HCT116 (cell line): ENCODE measurements around the gene RNF220. TPM values are rescaled to one million over a fixed set of nuclear protein-coding genes. Genes with fewer than 3 reads are reported as not detected.

Experiments
- ATAC-seq: fragments of 200-7000 bp; cut with Tn5 transposase; 2 replicates; pipeline ENCODE4 v1.9.1; 2020; ENCODE audit warnings: mild to moderate bottlenecking, moderate library complexity
- BruUV-seq: library from RNA; stranded (reverse); fragments of 400-500 nt; replicated peaks from 2 replicates; lab custom pipeline; 2021; lab: Mats Ljungman, UMichigan
- CTCF ChIA-PET: fragments of 300-600 bp; sonication (Branson Sonifier 250); formaldehyde crosslinking; loops from one replicate; lab custom pipeline; 2021; ENCODE audit warnings: antibody characterized with exemption; lab: Charles Lee
- POLR2A ChIA-PET: fragments of 300-600, 350-600 bp; sonication (Branson Sonifier 250); formaldehyde crosslinking; loops from one replicate; lab custom pipeline; 2021; ENCODE audit warnings: antibody characterized with exemption; lab: Charles Lee
- RAD21 ChIA-PET, 2 experiments: fragments of 300-600 bp; sonication (Branson Sonifier 250); formaldehyde crosslinking; loops; one replicate each; lab custom pipeline; 2023; ENCODE audit warnings: low total read pairs in 2 of 2; ENCODE audit not compliant: uncharacterized antibody in 2 of 2, unreplicated experiment in 2 of 2, low non-redundant PET in 1 of 2; lab: Charles Lee
- DNase-seq: peaks from one replicate; pipeline ENCODE4 v3.0.0-alpha.2; 2010; ENCODE audit warnings: low read depth, low spot score
- H2AFZ ChIP-seq: fragments of 200-600 bp; shearing (Covaris generic), sonication (generic); 2 replicates; pipeline ENCODE4 v1.6.1; 2017; ENCODE audit warnings: low read depth, mixed run types, mixed read lengths, antibody characterized with exemption, low read length; ENCODE audit not compliant: poor library complexity, severe bottlenecking
- H3K27ac ChIP-seq: 2 replicates; pipeline ENCODE4 v1.5.1; 2012; ENCODE audit warnings: low read depth, low read length
- H3K27me3 ChIP-seq: fragments of 200-600 bp; sonication (generic); 2 replicates; pipeline ENCODE4 v1.6.1; 2016; ENCODE audit warnings: mixed run types, low read length, mixed read lengths; ENCODE audit not compliant: insufficient read depth
- H3K36me3 ChIP-seq, 2 experiments: fragments of 200-500 bp in 1 of 2; fragments of 200-600 bp in 1 of 2; sonication (Bioruptor generic) in 1 of 2; sonication (generic) in 1 of 2; 2 replicates each; pipeline versions ENCODE4 v1.5.1 to v1.6.1; 2014 to 2016; ENCODE audit warnings: low read length in 2 of 2, inconsistent platforms in 1 of 2, mixed read lengths in 1 of 2, mixed run types in 1 of 2; ENCODE audit not compliant: insufficient read depth in 2 of 2, control insufficient read depth in 1 of 2
- H3K4me1 ChIP-seq, 2 experiments: fragments of 200-600 bp in 1 of 2; sonication (generic) in 1 of 2; 2 replicates each; pipeline versions ENCODE4 v1.5.1 to v1.6.1; 2012 to 2017; ENCODE audit warnings: low read length in 2 of 2, inconsistent platforms in 1 of 2, mild to moderate bottlenecking in 1 of 2, mixed read lengths in 1 of 2, mixed run types in 1 of 2, moderate library complexity in 1 of 2; ENCODE audit not compliant: insufficient read depth in 2 of 2, control insufficient read depth in 1 of 2
- H3K4me2 ChIP-seq: fragments of 200-600 bp; sonication (generic); 2 replicates; pipeline ENCODE4 v1.6.1; 2017; ENCODE audit warnings: mixed run types, low read length, mixed read lengths
- H3K4me3 ChIP-seq, 2 experiments: fragments of 200-600 bp in 1 of 2; sonication (generic) in 1 of 2; replicated peaks in 1 of 2; 2 replicates each; pipeline ENCODE4 v1.5.1; 2011 to 2016; ENCODE audit warnings: low read length in 2 of 2, control low read depth in 1 of 2, low read depth in 1 of 2, mild to moderate bottlenecking in 1 of 2, mixed read lengths in 1 of 2, mixed run types in 1 of 2
- H3K79me2 ChIP-seq: fragments of 200-600 bp; sonication (generic); 2 replicates; pipeline ENCODE4 v1.6.1; 2017; ENCODE audit warnings: mild to moderate bottlenecking, mixed run types, low read length, moderate library complexity, mixed read lengths; ENCODE audit not compliant: insufficient read depth
- H3K9ac ChIP-seq: fragments of 200-600 bp; sonication (generic); 2 replicates; pipeline ENCODE4 v1.6.1; 2016; ENCODE audit warnings: low read length, mixed read lengths
- H3K9me2 ChIP-seq: fragments of 200-600 bp; sonication (generic), shearing (Covaris generic); 2 replicates; pipeline ENCODE4 v1.6.1; 2017; ENCODE audit warnings: mixed run types, mild to moderate bottlenecking, moderate library complexity; ENCODE audit not compliant: insufficient read depth
- H3K9me3 ChIP-seq, 2 experiments: fragments of 200-500 bp in 1 of 2; fragments of 200-600 bp in 1 of 2; sonication (Bioruptor generic) in 1 of 2; sonication (generic) in 1 of 2; 2 replicates each; pipeline ENCODE4 v1.6.1; 2014 to 2017; ENCODE audit warnings: low read length in 2 of 2, mixed read lengths in 2 of 2, inconsistent platforms in 1 of 2, low read depth in 1 of 2, mild to moderate bottlenecking in 1 of 2, mixed run types in 1 of 2, moderate library complexity in 1 of 2; ENCODE audit not compliant: control insufficient read depth in 1 of 2, insufficient read depth in 1 of 2
- H4K20me1 ChIP-seq: fragments of 200-600 bp; sonication (generic), shearing (Covaris generic); 2 replicates; pipeline ENCODE4 v1.6.1; 2017; ENCODE audit warnings: mixed run types, mild to moderate bottlenecking, moderate library complexity; ENCODE audit not compliant: insufficient read depth
- CBX3 ChIP-seq: IDR thresholded peaks from 2 replicates; pipeline ENCODE4 v1.6.1; 2012; ENCODE audit warnings: low read depth
- ELF1 ChIP-seq: IDR thresholded peaks from 2 replicates; pipeline ENCODE4 v1.6.1; 2012; ENCODE audit warnings: low read depth, borderline replicate concordance
- EZH2 ChIP-seq: fragments of 200-600 bp; sonication (generic); IDR thresholded peaks from 2 replicates; pipeline ENCODE4 v1.6.1; 2017; ENCODE audit warnings: antibody characterized with exemption, mixed run types
- FOSL1 ChIP-seq: IDR thresholded peaks from 2 replicates; pipeline ENCODE4 v1.6.1; 2012; ENCODE audit warnings: low read depth
- JUND ChIP-seq: IDR thresholded peaks from 2 replicates; pipeline ENCODE4 v1.6.1; 2012
- POLR2AphosphoS5 ChIP-seq: IDR thresholded peaks from 2 replicates; pipeline ENCODE4 v1.6.1; 2011; ENCODE audit warnings: mild to moderate bottlenecking, low read depth, low read length, moderate library complexity
- RAD21 ChIP-seq: IDR thresholded peaks from 2 replicates; pipeline ENCODE4 v1.6.1; 2012; ENCODE audit warnings: low read depth, mild to moderate bottlenecking
- REST ChIP-seq: IDR thresholded peaks from 2 replicates; pipeline ENCODE4 v1.6.1; 2012; ENCODE audit warnings: low read depth
- SIN3A ChIP-seq: IDR thresholded peaks from 2 replicates; pipeline ENCODE4 v1.6.1; 2012; ENCODE audit warnings: low read depth
- SP1 ChIP-seq: IDR thresholded peaks from 2 replicates; pipeline ENCODE4 v1.6.1; 2012; ENCODE audit warnings: low read depth
- SRF ChIP-seq: IDR thresholded peaks from 2 replicates; pipeline ENCODE4 v1.6.1; 2012; ENCODE audit warnings: low read depth
- TCF7L2 ChIP-seq: IDR thresholded peaks from 2 replicates; pipeline ENCODE4 v1.7.0; 2011; ENCODE audit warnings: borderline replicate concordance, inconsistent platforms; ENCODE audit not compliant: insufficient read depth, insufficient read length; ENCODE audit errors: extremely low read depth
- ZFX ChIP-seq: fragments of 450-650 bp; IDR thresholded peaks from 2 replicates; pipeline ENCODE4 v1.6.1; 2017
- ZNF274 ChIP-seq: fragments of 200-500 bp; sonication (Bioruptor generic); IDR thresholded peaks from 2 replicates; pipeline ENCODE4 v1.6.1; 2014; ENCODE audit warnings: mild to moderate bottlenecking, low read depth, low read length, inconsistent platforms
- intact Hi-C: fragments of 100-400 bp; cut with micrococcal nuclease; formaldehyde crosslinking; loops from 2 replicates; pipeline ENCODE4 v1.10.0; 2022
- total RNA-seq: library from RNA; stranded (reverse); gene quantifications from one replicate; pipeline ENCODE4 v1.2.1, GENCODE V29; 2021; ENCODE audit not compliant: unreplicated experiment

The RNF220 gene
- total RNA-seq, 1 experiment from 2014 or later = 84.5 TPM

- H3K36me3 ChIP-seq = no peaks in the 10 kb centered on the region
- no peak overlapping the region for H3K27ac ChIP-seq
- no peak overlapping the region for H3K4me2 ChIP-seq
- ATAC-seq = no peak
- H3K9me3 ChIP-seq = no peaks in the 10 kb centered on the region
- no peaks in the 10 kb centered on the region for H3K9me2 ChIP-seq
- ChIA-PET RAD21 (no interaction called here), CTCF (no interaction called here), POLR2A (interaction anchor here (1.1 kb wide), 1 partner anchor 49 kb away, joined by 4 read pairs; no protein-coding TSS in a partner anchor)
- H3K79me2 ChIP-seq = no peaks in the 10 kb centered on the region
- no peak overlapping the region for H3K9ac ChIP-seq
- TF ChIP-seq EZH2 (no peak), ZFX (no peak), POLR2AphosphoS5 (no peak), ELF1 (no peak), ZNF274 (no peak), SP1 (no peak), RAD21 (no peak), JUND (no peak), TCF7L2 (no peak), REST (no peak), SIN3A (no peak), SRF (no peak), CBX3 (no peak), FOSL1 (no peak)
- BruUV-seq = no TSS peak
- no peak for DNase-seq
- no peak overlapping the region for H2AFZ ChIP-seq
- H3K4me3 ChIP-seq = no peak overlapping the region
- H3K27me3 ChIP-seq = no peaks in the 10 kb centered on the region
- peaks cover 26 to 41% of the 10 kb centered on the region in 2 experiments for H3K4me1 ChIP-seq
- H4K20me1 ChIP-seq = no peaks in the 10 kb centered on the region
- intact Hi-C loops = no loop called here
Observed at GRCh38 chr1:44672254-44672955, 267.4 kb downstream of the RNF220 start.
